Keratinocyte (primary cell): ENCODE data around the gene RBMS3.

Experiments
- CTCF ChIP-seq, 3 experiments: IDR thresholded peaks in 1 of 3; conservative IDR thresholded peaks in 1 of 3; optimal IDR thresholded peaks in 1 of 3; 2 replicates in 2 of 3; 3 replicates in 1 of 3; pipeline versions ENCODE3 to v1.5.1; 2011; ENCODE audit warnings: low read length in 3 of 3, mild to moderate bottlenecking in 3 of 3, moderate library complexity in 2 of 3, control low read depth in 1 of 3, inconsistent platforms in 1 of 3; ENCODE audit not compliant: insufficient read depth in 2 of 3; ENCODE audit errors: extremely low read depth in 1 of 3
- EZH2 ChIP-seq: IDR thresholded peaks from one replicate; pipeline ENCODE4 v1.6.1; 2012; ENCODE audit warnings: inconsistent platforms, mild to moderate bottlenecking, low read length, moderate library complexity

GRCh38 chr3:29515451-29515850, 234.6 kb downstream of the RBMS3 start:
- TF ChIP-seq EZH2 (no peak), CTCF (optimal IDR thresholded peaks at IDR 0.05 in 1 of 3, IDR thresholded peaks at IDR 0.05 in 1 of 3, conservative IDR thresholded peaks at IDR 0.05 in 1 of 3; ENCODE audit: extremely low read depth in 1 of 3, insufficient read depth in 2 of 3, low read length in 3 of 3) (no peak)
